NB4 (cell line): Measurements from ENCODE around the gene CARMIL1.

ENCODE experiments used
- MYC ChIP-seq: IDR thresholded peaks from 2 replicates; pipeline ENCODE4 v1.6.1; 2011; ENCODE audit warnings: low read depth, low read length
- TF ChIP-seq, protein P1 (sequence below): IDR thresholded peaks from one replicate; pipeline ENCODE4 v1.5.1; 2012; ENCODE audit warnings: low read depth, low read length
- TF ChIP-seq, protein P2 (sequence below): IDR thresholded peaks from 2 replicates; pipeline ENCODE4 v1.6.1; 2011; ENCODE audit warnings: low read depth, low read length

DNA sequence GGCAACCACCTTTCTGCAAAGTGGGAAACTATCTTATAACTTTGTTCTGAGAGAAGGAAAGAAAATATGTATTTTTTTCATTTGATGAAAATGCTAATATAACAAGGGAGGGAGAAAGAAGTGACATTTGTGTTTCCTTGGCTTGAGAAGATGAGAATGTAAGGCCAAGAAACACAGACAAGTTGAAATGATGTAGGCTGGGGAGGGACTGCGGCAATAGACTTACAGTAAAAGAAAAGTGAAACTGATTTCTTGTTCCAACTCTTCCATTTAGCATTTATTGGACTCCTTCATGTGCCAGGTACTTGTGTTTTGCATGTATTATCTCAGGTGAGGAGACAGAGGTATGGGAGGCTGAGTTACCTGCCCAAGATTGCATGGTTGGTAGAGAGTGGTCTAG, 130.9 kb downstream of the CARMIL1 start:
- TF ChIP-seq, protein P1, sequence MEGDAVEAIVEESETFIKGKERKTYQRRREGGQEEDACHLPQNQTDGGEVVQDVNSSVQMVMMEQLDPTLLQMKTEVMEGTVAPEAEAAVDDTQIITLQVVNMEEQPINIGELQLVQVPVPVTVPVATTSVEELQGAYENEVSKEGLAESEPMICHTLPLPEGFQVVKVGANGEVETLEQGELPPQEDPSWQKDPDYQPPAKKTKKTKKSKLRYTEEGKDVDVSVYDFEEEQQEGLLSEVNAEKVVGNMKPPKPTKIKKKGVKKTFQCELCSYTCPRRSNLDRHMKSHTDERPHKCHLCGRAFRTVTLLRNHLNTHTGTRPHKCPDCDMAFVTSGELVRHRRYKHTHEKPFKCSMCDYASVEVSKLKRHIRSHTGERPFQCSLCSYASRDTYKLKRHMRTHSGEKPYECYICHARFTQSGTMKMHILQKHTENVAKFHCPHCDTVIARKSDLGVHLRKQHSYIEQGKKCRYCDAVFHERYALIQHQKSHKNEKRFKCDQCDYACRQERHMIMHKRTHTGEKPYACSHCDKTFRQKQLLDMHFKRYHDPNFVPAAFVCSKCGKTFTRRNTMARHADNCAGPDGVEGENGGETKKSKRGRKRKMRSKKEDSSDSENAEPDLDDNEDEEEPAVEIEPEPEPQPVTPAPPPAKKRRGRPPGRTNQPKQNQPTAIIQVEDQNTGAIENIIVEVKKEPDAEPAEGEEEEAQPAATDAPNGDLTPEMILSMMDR = no peak
- TF ChIP-seq, protein P2, sequence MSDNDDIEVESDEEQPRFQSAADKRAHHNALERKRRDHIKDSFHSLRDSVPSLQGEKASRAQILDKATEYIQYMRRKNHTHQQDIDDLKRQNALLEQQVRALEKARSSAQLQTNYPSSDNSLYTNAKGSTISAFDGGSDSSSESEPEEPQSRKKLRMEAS = no peak
- no peak for TF ChIP-seq MYC
